Fibroblast of lung (primary cell): ENCODE data around the gene PTH. TPM values are rescaled to one million over a fixed set of nuclear protein-coding genes. Genes with fewer than 3 reads are reported as not detected.

Source experiments
- DNase-seq, 2 donors: peaks; one replicate each; pipeline versions ENCODE4 v3.0.0 to v3.0.0-alpha.2; 2010; ENCODE audit warnings: low read depth in 2 of 2
- H2AFZ ChIP-seq: 2 replicates; pipeline ENCODE4 v1.5.1; 2012; ENCODE audit warnings: low read length, control low read depth, inconsistent platforms
- H3K27ac ChIP-seq: 2 replicates; pipeline ENCODE4 v1.5.1; 2011; ENCODE audit warnings: low read length, control low read depth; ENCODE audit not compliant: insufficient read depth
- H3K27me3 ChIP-seq: 2 replicates; pipeline ENCODE4 v1.5.1; 2011; ENCODE audit warnings: mild to moderate bottlenecking, low read length; ENCODE audit not compliant: control insufficient read depth, insufficient read depth
- H3K36me3 ChIP-seq: 2 replicates; pipeline ENCODE4 v1.5.1; 2011; ENCODE audit warnings: low read length; ENCODE audit not compliant: control insufficient read depth, insufficient read depth
- H3K4me1 ChIP-seq: 2 replicates; pipeline ENCODE4 v1.5.1; 2011; ENCODE audit warnings: low read length; ENCODE audit not compliant: control insufficient read depth, insufficient read depth; ENCODE audit errors: extremely low read depth
- H3K4me2 ChIP-seq: 2 replicates; pipeline ENCODE4 v1.5.1; 2011; ENCODE audit warnings: low read length, control low read depth; ENCODE audit not compliant: insufficient read depth; ENCODE audit errors: extremely low read depth
- H3K4me3 ChIP-seq, 4 experiments: fragments of 200-600 bp in 1 of 4; sonication (generic) in 1 of 4; replicated peaks in 1 of 4; 2 replicates each; pipeline ENCODE4 v1.5.1; 2011 to 2016; ENCODE audit warnings: low read length in 4 of 4, low read depth in 3 of 4, mild to moderate bottlenecking in 3 of 4, control low read depth in 2 of 4, inconsistent platforms in 1 of 4, mixed read lengths in 1 of 4; ENCODE audit not compliant: insufficient read depth in 1 of 4; ENCODE audit errors: control extremely low read depth in 1 of 4
- H3K79me2 ChIP-seq: 2 replicates; pipeline ENCODE4 v1.5.1; 2012; ENCODE audit warnings: mild to moderate bottlenecking, low read length, inconsistent platforms; ENCODE audit not compliant: control insufficient read depth, insufficient read depth
- H3K9ac ChIP-seq: 2 replicates; pipeline ENCODE4 v1.5.1; 2011; ENCODE audit warnings: mild to moderate bottlenecking, low read length, control low read depth; ENCODE audit not compliant: insufficient read depth
- H3K9me3 ChIP-seq: 2 replicates; pipeline ENCODE4 v1.5.1; 2012; ENCODE audit warnings: low read depth, low read length; ENCODE audit not compliant: control insufficient read depth, insufficient read depth
- H4K20me1 ChIP-seq: 2 replicates; pipeline ENCODE4 v1.5.1; 2011; ENCODE audit warnings: low read length; ENCODE audit not compliant: control insufficient read depth, insufficient read depth; ENCODE audit errors: extremely low read depth
- CTCF ChIP-seq, 2 donors: IDR thresholded peaks in 1 of 2; conservative IDR thresholded peaks in 1 of 2; 1 replicate in 1 of 2; 2 replicates in 1 of 2; pipeline ENCODE4 v1.5.1; 2011 to 2012; ENCODE audit warnings: low read length in 2 of 2, control low read depth in 1 of 2, inconsistent platforms in 1 of 2, low read depth in 1 of 2, mild to moderate bottlenecking in 1 of 2
- EZH2 ChIP-seq: IDR thresholded peaks from 2 replicates; pipeline ENCODE4 v1.5.1; 2012; ENCODE audit warnings: low read length, control low read depth, mild to moderate bottlenecking; ENCODE audit errors: missing control alignments
- polyA plus RNA-seq, 2 donors: library from polyadenylated mRNA; depleted of rRNA in 1 of 2; stranded (reverse) in 1 of 2; unstranded in 1 of 2; fragments of >200 nt; gene quantifications; 2 replicates each; pipeline ENCODE4 v1.2.1, GENCODE V29; 2011 to 2012; ENCODE audit warnings: missing spikeins in 1 of 2
- total RNA-seq: library from RNA; depleted of rRNA; stranded (reverse); fragments of >200 nt; gene quantifications from 2 replicates; pipeline ENCODE4 v1.2.1, GENCODE V29; 2014

Gene PTH
- total and polyA plus RNA-seq, 2 donors (not counting 1 experiment from before 2014, with no cell fraction given), result not detected

GRCh38 chr11:13534358-13534757 is 38.6 kb upstream of the PTH start:
- H3K9ac ChIP-seq, result no peak overlapping the region
- TF ChIP-seq CTCF (conservative IDR thresholded peaks at IDR 0.05 in 1 of 2, IDR thresholded peaks at IDR 0.05 in 1 of 2; ENCODE audit: low read depth in 1 of 2, low read length in 2 of 2) (no peak), EZH2 (no peak)

GRCh38 chr11:13525257-13525656 is 29.5 kb upstream of the PTH start:
- Histone ChIP-seq H4K20me1 (no peaks in the 10 kb centered on the region), H3K79me2 (no peaks in the 10 kb centered on the region), H3K36me3 (no peaks in the 10 kb centered on the region), H3K4me3 (no peak overlapping the region), H3K9me3 (no peaks in the 10 kb centered on the region), H2AFZ (no peak overlapping the region), H3K27ac (no peak overlapping the region), H3K4me1 (no peaks in the 10 kb centered on the region), H3K9ac (no peak overlapping the region), H3K4me2 (no peak overlapping the region), H3K27me3 (no peaks in the 10 kb centered on the region)
- no peak for TF ChIP-seq CTCF (conservative IDR thresholded peaks at IDR 0.05 in 1 of 2, IDR thresholded peaks at IDR 0.05 in 1 of 2; ENCODE audit: low read depth in 1 of 2, low read length in 2 of 2)
- TF ChIP-seq EZH2, result no peak
- no peak for DNase-seq

More at GRCh38 chr11:13534358-13534757, 38.6 kb upstream of the PTH start:
- Histone ChIP-seq H3K9me3 (no peaks in the 10 kb centered on the region), H3K4me3 (no peak overlapping the region), H3K4me1 (no peaks in the 10 kb centered on the region), H3K36me3 (no peaks in the 10 kb centered on the region), H4K20me1 (no peaks in the 10 kb centered on the region), H3K4me2 (no peak overlapping the region), H2AFZ (no peak overlapping the region), H3K27me3 (no peaks in the 10 kb centered on the region), H3K27ac (no peak overlapping the region), H3K79me2 (no peaks in the 10 kb centered on the region)
- no peak for DNase-seq

GRCh38 chr11:13503393-13503792 is 7.6 kb upstream of the PTH start:
- Histone ChIP-seq H2AFZ (no peak overlapping the region), H4K20me1 (no peaks in the 10 kb centered on the region), H3K4me3 (no peak overlapping the region), H3K9ac (no peak overlapping the region), H3K79me2 (no peaks in the 10 kb centered on the region), H3K27me3 (no peaks in the 10 kb centered on the region), H3K36me3 (no peaks in the 10 kb centered on the region), H3K27ac (no peak overlapping the region), H3K4me1 (no peaks in the 10 kb centered on the region), H3K9me3 (no peaks in the 10 kb centered on the region), H3K4me2 (no peak overlapping the region)
- no peak for DNase-seq
- TF ChIP-seq EZH2, result no peak
- TF ChIP-seq CTCF (conservative IDR thresholded peaks at IDR 0.05 in 1 of 2, IDR thresholded peaks at IDR 0.05 in 1 of 2; ENCODE audit: low read depth in 1 of 2, low read length in 2 of 2), result no peak
